HG03280 (cell line): Measurements from ENCODE around the gene CDC42SE1.

Experiments
- ATAC-seq: cut with Tn5 transposase; IDR thresholded peaks from one replicate; pipeline ENCODE4 v1.9.1; 2021; ENCODE audit warnings: mild to moderate bottlenecking, moderate library complexity; ENCODE audit not compliant: unreplicated experiment

The CDC42SE1 gene

DNA sequence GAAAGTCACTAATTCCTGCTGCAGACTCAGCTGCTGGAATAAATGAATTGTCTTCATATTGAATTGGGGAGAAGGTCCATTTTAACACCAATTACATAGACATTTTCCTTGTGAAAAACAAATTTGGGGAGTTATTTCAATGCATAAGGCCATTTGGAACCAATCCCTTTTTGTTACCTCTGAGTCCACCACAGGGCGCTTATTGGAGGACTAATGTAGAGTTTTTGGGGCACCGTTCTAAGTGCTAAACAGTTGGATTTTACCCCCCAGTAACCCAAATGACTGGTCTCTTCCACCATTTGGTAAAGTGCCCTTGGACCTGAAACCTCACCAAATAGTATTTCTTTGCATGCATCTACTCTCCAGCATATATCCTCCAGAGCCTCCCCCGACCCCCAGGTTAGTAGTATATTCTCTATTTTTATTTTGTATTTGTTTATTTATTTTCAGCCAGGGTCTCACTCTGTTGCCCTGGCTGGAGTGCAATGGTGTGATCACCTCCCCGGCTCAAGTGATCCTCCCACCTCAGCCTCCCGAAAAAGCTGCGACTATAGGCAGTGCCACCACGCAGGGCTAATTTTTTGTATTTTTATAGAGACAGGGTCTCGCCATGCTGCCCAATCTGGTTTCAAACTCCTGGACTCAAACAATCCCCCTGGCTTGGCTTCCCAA is 49.6 kb downstream of the CDC42SE1 start:
- ATAC-seq, result no peak

DNA sequence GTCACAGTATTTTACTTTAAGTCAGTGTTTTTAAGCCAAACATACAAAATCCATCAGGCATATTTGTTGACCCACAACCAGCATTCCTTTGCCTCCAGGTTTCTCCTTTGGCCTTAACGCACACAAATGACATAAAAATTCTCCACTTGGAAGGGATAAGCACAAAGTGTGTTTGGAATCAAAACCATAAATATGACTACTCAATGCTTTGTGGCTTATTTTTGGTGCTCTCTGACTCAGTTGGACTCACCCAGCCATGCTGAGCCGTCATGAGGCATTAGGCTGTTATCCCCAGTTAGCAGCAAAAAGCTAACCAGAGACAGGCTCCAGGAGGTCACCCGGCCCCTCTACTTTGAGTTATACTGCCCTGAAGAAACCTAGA is 50.2 kb downstream of the CDC42SE1 start:
- ATAC-seq, result no peak

DNA sequence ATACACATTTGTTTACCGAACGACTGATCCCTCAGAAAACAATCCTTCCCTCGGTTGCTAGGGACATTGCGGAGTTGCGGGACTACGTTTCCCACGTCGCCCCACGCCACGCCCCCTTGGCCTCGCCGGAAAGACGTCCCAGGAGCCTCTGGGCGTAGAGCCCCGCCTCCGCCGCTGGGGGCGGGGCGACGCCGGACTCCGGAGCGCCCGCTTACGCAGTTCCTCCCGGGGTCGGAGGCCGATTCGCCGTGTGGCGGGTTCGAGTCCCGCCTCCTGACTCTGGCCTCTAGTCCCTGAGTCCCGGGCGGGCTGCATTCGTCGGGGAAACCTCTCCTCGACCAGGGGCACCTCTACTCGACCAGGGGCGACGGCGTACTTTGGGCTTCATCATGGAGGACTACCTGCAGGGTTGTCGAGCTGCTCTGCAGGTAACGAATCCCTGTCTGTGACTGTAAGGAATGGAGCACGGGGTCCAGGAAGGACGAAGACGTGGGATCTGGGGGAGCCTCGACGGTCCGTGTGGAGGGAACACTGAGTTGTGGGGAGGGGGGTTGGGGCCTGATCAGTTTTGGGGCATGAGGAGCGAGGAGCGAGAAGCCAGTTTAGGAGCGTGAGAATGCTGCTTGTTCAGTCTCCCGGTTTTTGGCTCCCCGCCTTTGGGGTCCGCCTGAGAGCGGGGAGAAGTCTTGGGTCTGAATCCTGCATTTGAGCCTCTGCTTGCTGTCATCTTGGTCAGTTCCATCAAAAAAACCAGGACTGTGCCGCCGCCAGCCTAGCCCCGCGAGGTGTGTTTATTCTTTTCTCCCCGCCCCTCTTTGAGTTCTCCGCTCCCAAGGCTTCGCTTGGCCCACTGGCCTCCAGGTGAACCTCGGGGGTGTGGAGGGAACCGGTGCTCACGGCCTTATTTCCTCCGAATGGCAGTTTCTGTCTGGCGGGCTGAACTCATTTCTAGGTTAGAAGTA is 50.9 kb downstream of the CDC42SE1 start, which contains the start of gene PRUNE1:
PRUNE1 (plus strand) TSS at position 206 of the 962 bp plus-strand sequence; CDS start at position 390, 184 bp downstream.
- peak; percentile 85 for ATAC-seq

DNA sequence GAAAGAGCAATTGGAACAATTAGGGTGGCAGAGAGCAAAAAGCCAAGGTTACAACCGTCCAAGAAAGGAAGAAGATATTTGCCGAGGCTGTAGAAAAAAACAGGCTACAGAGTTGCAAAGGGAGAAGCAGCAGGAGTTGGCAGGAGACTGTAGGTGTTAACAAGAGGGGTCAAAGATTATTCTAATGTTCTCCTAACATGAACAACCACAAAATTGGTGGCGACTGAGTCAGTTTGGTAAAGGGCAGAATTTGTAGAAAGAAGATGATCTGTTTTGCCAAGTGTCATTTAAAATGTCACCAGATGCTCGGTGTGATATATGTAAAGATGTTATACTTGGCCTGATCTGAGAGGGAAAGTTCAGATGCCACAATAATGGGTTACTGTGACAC is 51.6 kb downstream of the CDC42SE1 start:
- ATAC-seq, result no peak

DNA sequence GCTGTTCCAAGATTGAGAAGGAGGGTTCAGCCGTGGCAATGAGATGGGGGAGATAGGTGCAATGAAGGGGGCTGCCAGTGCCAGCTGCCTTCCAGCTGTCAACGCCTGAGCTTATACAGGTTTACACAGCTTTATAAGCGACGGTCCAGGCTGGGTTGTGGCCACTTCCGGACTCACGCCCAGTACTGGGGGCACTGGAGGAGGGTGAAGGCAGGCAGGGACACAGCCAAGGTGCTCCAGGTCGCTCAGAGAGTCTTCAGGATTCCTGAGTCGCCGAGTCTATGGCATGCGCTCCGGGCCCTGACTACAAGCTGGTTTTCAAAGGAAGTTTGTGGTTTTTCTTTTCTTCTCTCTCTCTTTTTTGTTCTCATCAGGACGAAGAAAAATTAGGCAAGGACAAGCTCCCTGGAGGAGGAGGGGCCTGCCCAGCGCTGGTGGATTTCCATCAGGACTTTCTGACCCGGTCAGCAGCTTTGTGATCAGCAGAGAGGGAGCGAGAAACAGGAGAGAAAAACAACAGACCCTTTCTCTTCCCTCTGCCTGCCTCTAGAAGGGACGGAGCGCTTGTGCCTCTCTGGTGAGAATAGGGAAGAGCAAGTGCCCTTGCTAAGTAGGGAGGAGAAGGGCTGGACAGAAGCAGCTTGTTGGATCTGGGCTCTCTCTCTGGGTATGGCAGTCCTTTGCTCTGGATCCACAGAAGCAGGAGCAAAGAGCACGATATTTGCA is 52.9 kb downstream of the CDC42SE1 start, which contains the start of gene MINDY1:
MINDY1 (minus strand) TSS at position 576 of the 726 bp plus-strand sequence. CDS start 4,285 bp downstream, outside the sequence.
- ATAC-seq, result no peak

DNA sequence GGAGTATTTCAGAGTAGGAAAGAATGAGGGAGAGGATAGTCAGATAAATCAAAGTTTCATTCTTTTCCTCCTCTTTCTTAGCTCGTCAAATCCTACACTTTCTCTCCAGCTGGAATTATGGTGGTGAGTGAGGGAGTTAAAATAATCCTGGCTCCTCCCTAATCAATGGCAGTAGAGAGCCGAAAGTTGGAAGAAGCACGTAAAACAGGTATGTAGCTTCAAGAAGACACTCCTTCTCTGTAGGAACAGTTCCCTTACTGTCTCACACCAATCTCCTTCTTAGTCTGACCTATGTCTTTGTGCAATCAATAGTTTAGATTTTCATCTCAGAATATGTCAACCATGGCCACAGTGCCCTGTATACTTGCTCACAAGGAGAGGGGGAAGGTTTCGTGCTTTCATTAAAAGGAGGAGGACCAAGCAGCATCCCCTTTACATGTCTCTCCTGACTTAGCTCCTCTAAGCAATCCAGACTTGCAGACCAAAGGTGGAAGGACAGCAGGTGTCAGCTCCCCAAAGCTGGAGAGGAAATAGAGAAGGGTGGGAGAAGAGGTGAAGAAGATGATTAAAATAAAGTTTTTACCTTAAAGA is 53.6 kb downstream of the CDC42SE1 start:
- no peak for ATAC-seq

DNA sequence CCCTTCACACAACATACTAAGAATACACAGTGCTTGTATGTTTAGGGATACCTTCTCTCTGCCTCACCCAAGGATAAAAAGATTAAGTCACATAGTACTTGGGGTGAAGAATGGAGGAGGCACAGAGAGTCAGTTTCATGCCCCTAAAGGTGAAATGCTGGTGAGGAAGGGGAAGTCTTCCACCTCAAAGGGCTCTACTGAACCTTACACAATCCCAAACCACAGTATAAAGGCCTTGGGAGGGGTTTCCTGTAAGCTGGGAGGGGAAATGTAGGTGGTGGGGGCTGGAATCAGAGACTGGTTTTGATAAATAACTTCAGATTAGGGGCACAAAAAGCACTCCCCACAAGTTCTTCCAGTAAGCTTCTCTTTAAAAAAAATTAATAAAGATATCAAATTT is 56.2 kb downstream of the CDC42SE1 start:
- no peak for ATAC-seq

DNA sequence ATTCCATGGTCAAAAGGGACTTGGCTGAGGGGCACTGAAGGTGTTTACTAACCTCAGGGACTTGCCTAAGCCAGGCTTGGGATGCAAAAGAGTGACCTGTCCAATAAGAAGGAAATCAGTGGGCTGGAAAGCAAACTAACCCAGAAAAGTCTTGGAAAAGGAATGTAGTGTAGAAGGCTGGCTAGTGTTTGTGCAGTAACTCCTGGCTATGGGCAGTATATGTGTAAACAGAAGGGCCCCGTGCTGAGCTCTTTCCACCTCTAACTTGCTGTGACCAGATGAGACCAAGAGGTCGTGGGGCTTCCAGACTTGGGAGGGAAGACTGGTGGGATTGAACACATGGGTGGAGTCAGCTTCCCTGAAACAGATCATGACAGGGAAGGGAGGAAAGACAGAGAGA is 56.8 kb downstream of the CDC42SE1 start:
- ATAC-seq, result no peak

DNA sequence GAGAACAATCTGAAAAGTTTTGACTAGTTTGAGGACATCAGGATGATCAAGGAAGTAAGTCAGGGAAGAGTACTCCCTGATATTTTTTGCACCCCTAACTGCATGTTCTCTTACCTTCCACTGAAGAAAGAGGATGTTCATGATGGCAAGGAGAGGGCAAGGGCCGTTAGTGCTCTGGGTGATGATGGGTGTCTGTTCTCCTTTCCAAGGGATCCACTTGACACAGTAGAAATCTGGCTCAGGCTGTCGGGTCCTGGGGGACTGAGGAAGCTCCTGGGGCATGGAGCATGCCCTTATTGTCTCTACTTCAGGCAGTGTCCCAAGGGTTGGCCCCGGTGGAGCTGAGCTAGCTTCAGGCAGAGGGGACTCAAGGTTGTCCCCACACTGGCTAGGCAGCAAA is 57.4 kb downstream of the CDC42SE1 start:
- no peak for ATAC-seq

DNA sequence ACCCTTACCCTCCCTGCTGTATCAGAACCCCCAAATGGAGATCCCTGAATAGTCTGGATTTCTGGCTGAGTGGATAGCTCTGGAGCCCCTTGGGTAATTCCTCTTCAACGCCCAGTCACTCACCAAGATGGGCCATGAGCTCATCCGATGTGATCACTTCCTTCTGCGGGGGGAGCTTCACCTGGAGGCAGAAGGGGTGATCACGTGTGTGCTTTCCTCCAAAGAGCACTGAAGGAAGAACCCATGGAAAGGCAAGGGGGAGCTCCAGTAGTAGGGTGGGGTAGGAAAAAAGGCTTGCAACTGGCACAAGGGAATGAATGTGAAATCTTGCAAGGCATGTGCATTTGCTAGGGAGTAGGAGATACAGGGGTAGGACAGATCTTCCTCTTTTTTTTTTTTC is 57.8 kb downstream of the CDC42SE1 start:
- ATAC-seq, result no peak
